Cerebellar nuclear complex (tissue), 1 donor: ENCODE results near the gene EML1.

Source experiments
- DNase-seq, 2 experiments: peaks; one replicate each; lab custom pipeline; 2025; lab: John Stamatoyannopoulos, UW

EML1 gene

DNA sequence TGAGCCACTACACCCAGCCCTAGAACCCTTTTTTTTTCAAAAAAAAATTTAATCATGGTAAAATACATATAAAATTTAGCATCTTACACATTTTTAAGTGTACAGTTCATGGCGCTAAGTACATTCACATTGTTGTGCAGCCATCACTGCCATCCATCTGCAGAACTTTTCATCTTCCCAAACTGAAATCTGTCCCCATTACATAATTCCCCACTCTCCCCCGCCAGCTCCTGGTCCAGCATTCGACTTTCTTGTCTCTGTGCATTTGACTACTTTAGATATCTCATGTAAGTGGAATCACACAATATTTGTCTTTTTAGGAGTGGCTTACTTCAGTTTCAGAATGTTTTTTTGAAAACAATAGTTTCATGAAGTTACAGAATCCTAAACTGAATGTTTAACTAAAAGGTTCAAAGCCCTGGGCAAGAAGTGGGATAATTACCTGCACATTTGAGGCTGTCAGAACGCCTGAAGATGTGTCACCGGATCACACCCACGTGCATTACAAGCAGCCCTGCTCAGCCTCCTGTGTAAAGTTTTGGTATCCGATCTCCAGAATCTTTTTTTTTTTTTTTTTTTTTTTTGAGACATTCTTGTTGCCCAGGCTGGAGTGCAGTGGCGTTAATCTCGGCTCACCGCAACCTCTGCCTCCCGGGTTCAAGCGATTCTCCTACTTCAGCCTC lies 12.7 kb downstream of the EML1 start:
- no peak for DNase-seq

DNA sequence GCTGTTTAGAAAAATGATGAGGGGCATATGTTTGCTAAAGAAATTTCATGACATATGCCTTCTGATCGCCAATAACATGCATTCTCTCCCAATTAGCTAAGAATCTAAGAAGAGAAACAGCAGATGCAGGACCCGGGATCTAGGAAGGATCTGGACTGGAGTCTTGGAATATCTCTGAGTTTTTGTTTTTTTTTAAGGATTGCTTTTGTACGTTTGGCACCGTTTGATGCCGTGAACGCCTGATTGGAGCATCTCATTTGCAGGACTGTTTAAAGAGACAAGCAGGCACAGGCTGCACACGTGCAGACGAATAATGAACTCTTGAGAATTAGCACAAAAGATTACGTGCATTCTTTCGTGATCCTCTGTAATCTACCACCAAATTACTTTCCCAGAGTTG lies 13.6 kb downstream of the EML1 start:
- no peak for DNase-seq

DNA sequence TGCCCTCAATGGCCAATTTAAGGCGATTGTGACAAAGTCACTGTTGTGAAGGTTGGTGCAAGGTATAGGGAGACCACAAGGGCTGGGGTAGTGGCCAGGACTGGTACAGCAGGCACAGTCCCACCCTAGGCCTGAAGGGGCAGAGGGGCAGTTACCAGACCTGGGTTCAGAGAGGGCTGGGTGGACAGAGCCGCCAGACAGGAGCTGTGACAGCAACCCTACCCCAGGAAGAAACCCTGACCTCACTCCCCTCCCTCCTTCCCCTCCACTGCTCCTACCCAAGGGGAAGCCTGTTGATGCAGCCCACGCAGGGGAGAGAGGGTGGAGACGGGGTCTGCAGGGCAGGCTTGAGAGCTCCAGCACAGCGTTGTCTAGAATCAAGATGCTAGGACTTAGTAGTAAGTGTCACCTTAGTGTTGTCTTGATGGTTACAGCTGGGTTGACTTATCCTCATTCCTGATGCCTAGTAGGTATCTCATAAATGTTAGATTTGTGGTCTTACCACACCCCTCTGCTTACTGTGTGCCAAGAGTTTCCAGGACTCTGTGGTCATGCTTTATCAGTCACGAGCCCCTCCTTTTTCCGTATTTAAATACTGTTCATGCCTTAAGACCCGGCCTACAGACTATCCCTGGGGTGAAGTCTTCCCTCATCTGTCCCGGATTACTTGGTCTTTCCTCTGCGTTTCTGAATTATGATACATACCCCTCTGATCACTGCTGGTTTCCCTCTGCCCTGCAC lies 14.4 kb downstream of the EML1 start:
- DNase-seq, result no peak

DNA sequence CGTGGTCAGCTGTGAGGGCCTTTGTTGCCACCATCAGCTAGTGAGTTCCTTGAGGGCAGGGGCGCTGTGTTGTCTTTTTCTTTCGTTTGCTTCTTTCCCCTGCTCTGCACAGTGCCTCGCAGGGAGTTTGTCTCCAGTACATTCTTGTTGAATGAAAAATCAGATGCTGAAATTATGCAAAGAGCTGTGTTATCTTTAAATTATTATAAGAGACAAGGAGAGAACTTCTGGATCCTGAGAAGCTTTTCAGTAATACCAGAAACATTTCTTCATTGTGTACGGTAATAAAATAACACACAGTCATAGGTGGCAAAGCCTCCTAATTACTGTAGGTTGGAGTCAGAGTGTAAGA lies 14.9 kb downstream of the EML1 start:
- no peak for DNase-seq

DNA sequence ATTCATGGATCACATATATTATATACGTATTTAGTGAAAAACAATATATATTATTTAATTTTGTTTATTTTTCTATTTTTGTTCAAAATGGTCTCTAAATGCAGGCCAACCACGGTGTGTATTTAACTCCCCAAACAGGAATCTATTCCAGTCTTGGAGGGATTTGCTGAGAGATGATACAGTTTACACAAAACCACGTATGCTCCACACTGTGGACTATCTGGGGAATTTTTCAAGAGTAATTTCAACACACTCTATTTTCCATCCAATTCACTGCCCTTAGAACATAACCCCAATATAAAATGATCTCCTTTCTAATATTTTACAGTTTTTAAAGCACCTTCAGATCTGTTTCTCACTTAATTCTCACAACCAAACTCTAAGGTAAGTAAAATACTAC lies 15.3 kb downstream of the EML1 start:
- no peak for DNase-seq

DNA sequence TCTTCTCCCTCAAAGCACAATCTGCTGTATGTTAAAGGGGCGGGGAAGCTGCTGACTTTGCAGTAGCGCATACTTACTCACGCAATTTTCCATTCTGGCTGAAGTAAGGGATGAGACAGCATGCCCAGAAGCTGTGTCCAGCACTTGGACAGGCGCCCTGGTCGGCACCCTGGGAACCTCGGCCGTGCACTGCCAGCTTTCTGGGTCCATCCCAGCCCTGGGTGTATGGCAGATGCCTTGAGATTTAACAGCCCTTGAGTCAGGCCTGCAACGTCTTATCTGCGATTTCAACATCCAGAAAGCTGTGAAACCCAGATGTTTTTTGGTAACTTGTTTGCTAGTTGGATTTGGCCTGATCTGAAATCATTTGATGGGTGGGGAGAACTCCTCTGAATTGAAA lies 16.1 kb downstream of the EML1 start:
- no peak for DNase-seq

DNA sequence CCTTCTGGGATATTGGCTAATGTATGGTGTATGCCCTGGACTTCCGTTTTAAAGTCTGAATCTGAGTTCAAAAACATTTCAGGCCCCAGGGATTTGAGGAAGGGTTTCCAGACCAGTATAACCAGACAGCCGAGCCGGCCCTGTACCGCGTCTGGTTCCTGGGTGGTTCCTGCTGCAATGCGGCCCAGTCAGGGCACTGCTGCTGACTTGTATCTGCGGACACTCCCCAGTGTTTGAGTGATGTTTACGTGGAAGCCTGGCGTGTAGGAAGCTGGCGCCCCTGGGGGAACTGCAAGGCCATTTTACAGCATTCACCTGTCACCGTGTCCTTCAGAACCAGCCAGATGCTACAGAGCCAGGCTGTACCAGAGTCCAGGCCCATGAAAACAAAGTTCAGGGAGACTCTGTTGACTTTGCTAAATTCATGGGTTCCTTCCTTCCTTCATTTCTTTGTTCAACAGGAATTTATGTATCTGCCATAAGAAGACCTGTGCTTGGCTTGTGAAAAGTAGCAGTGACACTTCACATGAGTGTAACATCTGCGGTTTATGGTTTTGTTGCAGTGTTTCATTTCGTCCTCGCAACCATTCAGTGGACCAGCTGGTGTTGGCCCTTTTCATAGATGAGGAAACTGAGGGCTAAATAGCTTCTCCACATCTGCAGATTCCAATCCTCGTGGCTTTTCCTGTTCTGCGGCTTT lies 16.8 kb downstream of the EML1 start:
- DNase-seq, result no peak

DNA sequence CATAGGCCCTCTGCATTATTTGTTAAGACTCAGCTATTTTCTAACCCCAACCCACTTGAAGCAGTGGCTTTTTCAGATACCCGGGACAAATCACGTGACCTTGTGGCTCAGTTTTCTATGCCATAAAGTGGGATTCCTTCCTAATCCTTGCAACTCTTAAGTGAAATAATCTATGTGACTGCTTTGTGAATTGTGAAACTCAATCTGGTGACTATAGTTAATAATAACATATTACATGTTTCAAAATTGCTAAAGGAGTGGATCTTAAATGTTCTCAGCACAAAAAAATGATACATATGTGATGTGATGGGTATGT lies 17.3 kb downstream of the EML1 start:
- no peak for DNase-seq

DNA sequence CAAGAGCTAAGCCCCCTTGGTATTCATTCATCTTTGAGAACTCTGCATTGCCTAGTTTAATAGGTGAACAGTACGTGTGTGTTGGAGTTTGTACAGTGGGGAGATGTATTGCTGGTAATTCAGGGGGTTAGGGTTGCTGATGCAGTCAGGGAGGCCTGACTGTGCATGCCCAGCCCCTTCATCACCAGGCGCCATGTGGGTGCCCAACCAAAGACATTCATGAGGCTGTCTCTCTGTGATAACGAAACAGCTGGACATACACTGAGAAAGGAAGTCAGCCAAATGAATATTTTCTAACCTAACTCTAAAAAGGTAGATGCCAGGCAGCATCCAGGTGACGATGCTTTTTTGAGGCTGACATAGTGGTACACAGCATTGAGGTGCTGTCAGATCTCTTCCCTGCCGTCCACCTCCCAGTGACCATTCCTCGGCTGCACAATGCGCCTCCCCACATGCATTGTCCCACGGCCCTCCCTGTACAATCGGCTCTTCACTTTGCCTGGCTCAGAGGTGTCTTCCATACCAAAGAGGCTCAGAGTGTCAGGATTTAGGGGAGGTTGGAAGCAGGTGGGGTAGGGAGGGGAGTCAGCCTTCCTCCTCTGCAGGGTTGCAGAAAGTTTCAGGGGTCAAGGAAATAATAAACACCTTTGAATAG lies 19.0 kb downstream of the EML1 start:
- DNase-seq, result no peak

DNA sequence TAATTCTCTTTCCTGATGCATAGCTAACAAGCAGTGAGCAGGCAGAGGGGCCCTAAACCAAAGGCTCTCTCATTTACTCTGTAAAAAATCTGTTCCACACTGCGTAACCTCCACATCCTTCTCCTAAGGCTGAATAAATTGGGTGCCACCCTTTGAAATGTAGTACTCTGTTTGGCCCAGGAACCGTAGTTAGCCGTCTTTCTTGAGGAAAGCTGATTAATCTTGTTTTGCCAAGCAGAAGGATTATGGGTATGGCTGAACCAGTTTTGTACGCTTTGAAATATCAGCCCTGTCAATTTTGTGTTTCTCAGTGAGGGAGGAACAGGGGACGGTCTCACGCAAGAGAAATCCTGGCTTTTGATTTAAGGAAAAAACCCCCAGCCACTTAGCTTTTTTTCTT lies 19.7 kb downstream of the EML1 start:
- DNase-seq, result no peak

DNA sequence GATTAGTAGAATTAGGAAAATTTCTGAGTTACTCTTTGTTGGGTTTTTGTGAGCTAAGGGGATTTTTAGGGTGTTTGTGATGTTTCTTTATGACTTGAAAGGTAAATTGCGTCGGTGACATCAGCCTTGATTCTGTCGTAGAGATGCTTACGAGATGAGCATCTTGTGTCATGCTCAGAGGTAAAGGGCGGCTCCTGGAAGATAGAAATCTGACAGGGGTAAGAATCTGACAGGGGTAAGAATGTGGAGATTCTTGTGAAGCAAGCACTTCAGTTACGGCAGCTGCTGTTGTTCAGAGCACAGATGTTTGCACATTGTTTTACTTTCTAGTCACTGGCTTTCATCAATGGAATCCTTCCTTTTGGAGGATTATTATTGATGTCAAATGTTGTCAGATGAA lies 22.5 kb downstream of the EML1 start:
- no peak for DNase-seq

DNA sequence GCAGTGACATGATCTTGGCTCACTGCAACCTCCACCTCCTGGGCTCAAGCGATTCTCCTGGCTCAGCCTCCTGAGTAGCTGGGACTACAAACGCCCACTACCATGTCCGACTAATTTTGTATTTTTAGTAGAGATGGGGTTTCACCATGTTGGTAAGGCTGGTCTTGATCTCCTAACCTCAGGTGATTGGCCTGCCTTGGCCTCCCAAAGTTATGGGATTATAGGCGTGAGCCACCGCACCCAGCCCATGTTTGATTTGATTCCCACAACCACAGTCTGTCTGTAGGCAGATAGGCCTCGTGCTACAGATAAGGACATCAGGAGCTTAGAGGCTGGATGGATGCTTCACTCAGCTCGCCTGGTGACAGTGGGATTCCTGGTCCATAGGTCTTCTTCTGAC lies 23.0 kb downstream of the EML1 start:
- DNase-seq, result no peak

DNA sequence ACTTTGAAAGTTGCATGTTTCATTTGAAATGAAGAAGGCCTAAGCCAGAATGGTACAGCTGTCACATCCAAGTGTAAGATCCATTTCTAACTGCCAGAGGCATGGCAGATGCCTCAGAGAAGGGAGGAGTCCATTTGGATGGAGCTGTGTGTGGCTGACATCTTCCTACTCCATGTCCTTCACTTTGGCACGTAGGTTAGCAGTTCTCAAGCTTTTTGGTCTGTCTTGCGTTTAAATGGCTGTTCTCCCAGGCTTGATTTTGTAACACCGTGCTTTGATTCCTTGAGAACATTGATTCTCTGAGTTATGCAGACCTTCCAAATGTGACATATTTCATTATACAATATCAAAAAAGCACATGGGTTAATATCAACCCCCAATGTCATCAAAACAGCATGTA lies 23.4 kb downstream of the EML1 start:
- no peak for DNase-seq

DNA sequence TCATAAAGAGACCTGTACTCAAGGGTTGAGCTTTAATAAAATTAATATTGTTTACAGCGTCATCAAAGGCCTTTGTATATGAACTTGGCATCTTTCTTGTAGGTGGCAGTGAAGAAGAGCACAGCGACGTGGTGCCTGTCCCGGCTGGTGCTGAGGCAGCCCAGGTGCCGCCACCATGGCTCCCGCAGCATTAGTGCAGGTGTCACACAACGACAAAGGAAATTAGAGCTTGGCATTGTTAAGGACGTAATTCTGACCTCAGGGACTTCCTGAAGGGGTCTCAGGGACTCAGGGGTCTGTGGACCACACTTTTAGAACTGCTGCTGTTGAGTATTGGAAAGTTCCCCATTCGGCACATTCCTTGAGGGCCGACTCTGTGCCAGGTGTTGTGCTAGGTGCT lies 24.1 kb downstream of the EML1 start:
- no peak for DNase-seq

DNA sequence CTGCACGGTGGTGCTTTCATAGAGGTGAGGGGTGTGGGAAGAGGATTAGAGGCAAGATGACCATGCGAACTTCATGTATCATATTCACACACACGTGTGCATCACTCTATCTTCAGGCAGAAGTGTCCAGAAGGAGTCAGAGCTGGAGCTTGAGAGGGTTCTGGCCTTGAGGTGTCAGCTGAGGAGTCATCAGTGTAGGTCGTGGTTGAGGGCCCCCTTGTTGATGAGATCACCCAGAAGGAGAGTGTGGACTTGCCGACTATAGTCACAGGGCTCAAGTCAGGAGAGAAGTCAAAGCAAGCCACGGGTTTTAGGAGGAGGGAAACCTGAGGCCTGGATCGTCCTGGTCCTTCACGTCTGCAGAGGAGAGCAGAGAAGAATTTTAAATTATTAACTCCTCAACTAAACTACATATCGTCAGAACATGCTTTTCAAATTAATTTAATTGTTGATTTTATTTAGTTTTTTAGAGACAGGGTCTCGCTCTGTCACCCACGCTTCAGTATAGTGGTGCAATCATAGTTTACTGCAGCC lies 25.4 kb downstream of the EML1 start:
- no peak for DNase-seq

DNA sequence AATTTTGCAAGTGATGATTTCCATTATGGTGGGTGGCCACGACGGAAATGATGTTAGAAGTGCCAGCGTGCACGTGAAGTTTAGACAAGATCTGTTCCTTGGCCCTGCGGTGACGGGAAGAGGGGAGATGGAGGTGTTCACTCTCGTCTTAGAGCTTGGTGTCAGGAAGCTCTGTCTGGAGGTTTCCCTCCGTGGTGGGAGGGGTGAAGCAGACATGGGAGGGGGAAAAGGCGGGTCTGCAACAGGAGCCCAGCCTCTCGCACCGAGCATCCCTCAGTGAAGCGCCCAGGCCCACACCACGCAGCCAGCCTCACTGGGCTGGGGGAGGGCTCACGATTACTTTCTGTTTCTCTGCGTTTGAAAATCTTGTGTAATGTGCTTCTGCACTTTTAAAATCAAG lies 26.3 kb downstream of the EML1 start:
- DNase-seq, result no peak

DNA sequence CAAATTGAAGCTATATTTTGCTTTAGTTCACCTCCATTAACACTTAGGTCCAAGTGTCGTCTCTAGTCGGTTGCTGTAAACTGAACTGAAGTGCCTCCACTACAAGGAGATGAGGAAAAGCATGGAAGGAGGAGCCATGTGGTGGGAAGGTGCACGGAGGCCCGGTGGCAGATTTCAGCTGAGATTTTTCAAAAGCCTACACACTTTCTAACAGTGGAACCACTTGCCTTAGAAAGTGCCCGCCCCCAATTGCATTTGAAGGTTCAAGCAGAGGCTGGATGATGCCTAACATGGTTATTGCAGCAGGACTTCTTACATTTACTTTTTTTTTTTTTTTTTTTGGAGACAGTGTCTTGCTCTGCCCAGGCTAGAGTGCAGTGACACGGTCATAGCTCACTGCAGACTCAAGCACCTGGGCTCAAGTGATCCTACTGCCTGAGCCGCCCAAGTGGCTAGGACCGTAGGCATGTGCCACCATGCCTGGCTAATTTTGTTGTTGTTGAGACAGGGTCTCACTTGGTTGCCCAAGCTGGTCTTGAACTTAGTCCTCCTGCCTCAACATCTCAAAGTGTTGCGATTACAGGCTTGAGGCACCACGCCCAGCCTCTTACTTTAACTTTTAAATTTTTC lies 27.6 kb downstream of the EML1 start:
- DNase-seq, result no peak

DNA sequence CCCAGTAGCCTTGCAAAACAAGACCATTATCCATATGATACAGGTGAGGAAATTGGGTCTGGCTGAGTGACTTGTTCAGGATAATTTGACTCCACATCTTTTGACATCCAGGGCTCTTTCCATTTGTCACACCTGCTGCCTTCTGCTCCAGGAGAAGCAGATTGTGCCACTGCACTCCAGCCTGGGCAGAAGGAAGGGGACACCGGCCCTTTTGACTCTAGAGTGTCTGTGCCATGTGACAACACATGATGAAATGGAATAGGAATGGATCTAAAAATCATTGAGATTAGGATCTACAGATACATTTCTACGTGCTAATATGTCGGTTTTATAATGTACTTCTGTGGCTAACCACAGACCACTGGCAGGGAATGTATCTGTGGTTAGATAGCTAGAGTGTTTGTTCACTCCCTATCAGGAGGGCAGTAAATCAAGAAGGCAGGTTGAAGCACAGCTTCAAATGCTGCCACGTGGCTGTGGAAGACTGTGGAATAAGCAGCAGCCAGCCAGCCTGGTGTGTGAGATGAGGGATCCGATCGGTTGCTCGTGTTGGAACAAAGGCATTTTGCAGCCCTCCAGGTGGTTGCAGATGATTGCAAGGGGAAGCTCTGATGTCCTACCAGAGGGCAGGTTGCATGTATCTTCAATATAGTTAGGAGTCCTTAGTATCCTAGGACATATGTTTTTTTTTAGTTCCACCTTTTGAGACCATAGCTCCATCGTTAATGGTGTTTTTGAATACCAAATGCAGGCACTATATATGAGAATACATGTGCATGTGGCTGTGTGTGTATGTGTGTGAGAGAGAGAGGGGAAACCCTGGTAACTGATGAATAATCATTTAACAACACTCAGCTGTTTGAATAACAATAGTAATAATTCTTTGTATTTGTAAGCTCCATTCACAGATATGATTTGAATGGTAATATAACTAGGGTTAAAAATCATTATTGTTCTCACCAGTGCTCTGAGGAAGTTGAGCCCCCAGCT lies 28.6 kb downstream of the EML1 start:
- DNase-seq, result no peak

DNA sequence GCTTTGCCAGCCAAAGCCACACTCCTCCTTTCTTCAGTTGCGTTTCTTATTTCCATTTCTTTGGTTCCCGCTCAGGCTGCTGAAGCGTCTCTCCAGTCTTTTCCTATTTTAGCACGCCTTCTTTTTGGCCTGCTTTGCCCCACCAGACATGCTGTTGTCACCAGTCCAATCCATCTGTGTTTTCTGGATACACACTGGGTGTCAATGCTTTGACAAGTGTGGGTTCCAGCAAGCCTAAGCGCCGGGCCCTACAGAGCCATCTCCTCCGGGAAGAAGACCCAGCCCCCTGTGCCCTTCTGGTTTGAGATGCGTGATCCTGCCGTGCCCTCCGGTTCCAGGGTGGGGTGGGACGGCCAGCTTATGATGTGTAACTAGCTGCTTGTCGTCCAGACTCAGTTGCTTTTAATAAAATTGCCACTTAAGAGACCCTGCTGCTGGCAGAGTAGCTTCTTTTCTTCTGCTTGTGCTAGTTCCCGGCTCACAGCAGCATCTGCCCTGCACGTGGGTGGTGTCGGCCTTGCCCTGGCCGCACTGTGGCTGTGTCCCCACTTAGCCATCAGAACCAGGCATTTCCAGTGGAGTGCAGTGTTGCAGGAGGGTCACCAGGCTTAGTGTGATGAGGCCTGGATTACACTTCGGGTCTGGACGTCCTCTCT lies 29.7 kb downstream of the EML1 start:
- peak in 1 of 2 experiments; percentile 35 for DNase-seq

DNA sequence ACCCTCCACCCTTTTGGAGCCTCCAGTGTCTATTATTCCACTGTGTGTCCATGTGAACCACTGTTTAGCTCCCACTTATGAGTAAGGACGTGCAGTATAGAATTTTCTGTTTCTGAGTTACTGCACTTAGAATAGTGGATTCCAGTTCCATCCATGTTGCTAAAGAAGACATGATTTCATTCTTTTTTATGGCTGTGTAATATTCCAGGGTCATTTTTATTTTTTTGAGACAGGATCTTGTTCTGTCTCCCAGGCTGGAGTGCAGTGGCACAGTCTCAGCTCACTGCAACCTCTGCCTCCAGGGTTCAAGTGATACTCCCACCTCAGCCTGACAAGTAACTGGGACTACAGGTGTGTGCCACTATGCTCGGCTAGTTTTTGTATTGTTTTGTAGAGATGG lies 31.6 kb downstream of the EML1 start:
- no peak for DNase-seq

DNA sequence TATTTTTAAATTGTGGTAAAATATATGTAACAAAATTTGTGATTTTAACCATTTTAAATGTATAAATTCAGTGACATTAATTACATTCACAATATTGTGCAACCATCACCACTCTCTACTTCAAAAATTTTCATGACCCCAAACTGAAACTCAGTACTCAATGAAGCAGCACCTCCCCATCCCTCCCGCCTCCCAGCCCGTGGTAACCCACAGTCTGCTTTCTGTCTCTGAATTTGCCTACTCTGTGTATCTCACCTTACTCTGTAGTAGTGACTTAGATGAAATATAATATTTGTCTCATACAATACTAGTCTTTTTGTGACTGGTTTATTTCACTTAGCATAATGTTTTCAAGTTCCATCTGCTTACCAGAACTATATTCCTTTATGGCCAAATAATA lies 36.2 kb downstream of the EML1 start:
- DNase-seq, result no peak
